Activated naive CD8-positive, alpha-beta T cell treated with anti-CD3 and anti-CD28 coated beads, Interleukin-2, amount 50 U/mL, for 24 hours (primary cell): ENCODE results near the gene EIF3K.
"Not testable (repeated sequence)": the region's sequence is repeated elsewhere in the genome, so short reads cannot be mapped to it uniquely, and the experiment has no call there.

Experiments used
- ATAC-seq: fragments of 150-1000 bp; cut with Tn5 transposase; one replicate; pipeline ENCODE4 v1.10.0; 2021
- DNase-seq: peaks from one replicate; pipeline ENCODE4 v3.0.0; 2021
- H3K27ac Mint-ChIP-seq: one replicate; pipeline ENCODE4 v1.8.0; 2021; ENCODE audit warnings: mild to moderate bottlenecking, mixed read lengths
- H3K27me3 Mint-ChIP-seq: one replicate; pipeline ENCODE4 v1.8.0; 2021; ENCODE audit warnings: mixed read lengths
- H3K36me3 Mint-ChIP-seq: one replicate; pipeline ENCODE4 v1.8.0; 2021; ENCODE audit warnings: low read depth, mixed read lengths
- H3K4me1 Mint-ChIP-seq: one replicate; pipeline ENCODE4 v1.8.0; 2021; ENCODE audit warnings: mixed read lengths
- H3K4me3 Mint-ChIP-seq: one replicate; pipeline ENCODE4 v1.8.0; 2021; ENCODE audit warnings: mild to moderate bottlenecking, moderate library complexity, mixed read lengths
- H3K9me3 Mint-ChIP-seq: one replicate; pipeline ENCODE4 v1.8.0; 2021; ENCODE audit warnings: mixed read lengths

Gene EIF3K

GRCh38 chr19:38602856-38603255 lies 16.1 kb upstream of the EIF3K start:
- not testable (repeated sequence) for H3K9me3 Mint-ChIP-seq, DNase-seq, H3K27ac Mint-ChIP-seq, H3K4me3 Mint-ChIP-seq, H3K27me3 Mint-ChIP-seq, H3K4me1 Mint-ChIP-seq, ATAC-seq
- H3K36me3 Mint-ChIP-seq, result peaks cover 17% of the 10 kb centered on the region

- no peak overlapping the region for H3K4me3 Mint-ChIP-seq
- no peaks in the 10 kb centered on the region for H3K4me1 Mint-ChIP-seq
- no peak for DNase-seq
- no peak overlapping the region for H3K27ac Mint-ChIP-seq
- no peaks in the 10 kb centered on the region for H3K9me3 Mint-ChIP-seq
- H3K36me3 Mint-ChIP-seq, result peaks cover 22% of the 10 kb centered on the region
- ATAC-seq, result no peak
- H3K27me3 Mint-ChIP-seq, result no peaks in the 10 kb centered on the region
These were observed 12.9 kb upstream of the EIF3K start for GRCh38 chr19:38606131-38606530.

- Mint-ChIP-seq H3K27me3 (peaks cover 2% of the 10 kb centered on the region), H3K4me1 (peaks cover 35% of the 10 kb centered on the region), H3K36me3 (peaks cover 31% of the 10 kb centered on the region), H3K27ac (no peak overlapping the region), H3K4me3 (no peak overlapping the region), H3K9me3 (no peaks in the 10 kb centered on the region)
- no peak for DNase-seq
- ATAC-seq, result no peak
These were observed 4.7 kb upstream of the EIF3K start for GRCh38 chr19:38614289-38614688.

GRCh38 chr19:38615007-38615581 lies 3.9 kb upstream of the EIF3K start:
- Mint-ChIP-seq H3K4me1 (peaks cover 42% of the 10 kb centered on the region), H3K27ac (peak overlapping the region; percentile 61), H3K9me3 (no peaks in the 10 kb centered on the region), H3K36me3 (peaks cover 29% of the 10 kb centered on the region), H3K27me3 (peaks cover 2% of the 10 kb centered on the region), H3K4me3 (peak overlapping the region; percentile 60)
- ATAC-seq, result no peak
- DNase-seq, result no peak

- H3K4me1 Mint-ChIP-seq, result peaks cover 47% of the 10 kb centered on the region
- H3K36me3 Mint-ChIP-seq, result peaks cover 26% of the 10 kb centered on the region
- no peaks in the 10 kb centered on the region for H3K9me3 Mint-ChIP-seq
- H3K27me3 Mint-ChIP-seq, result peaks cover 2% of the 10 kb centered on the region
- DNase-seq (no peak), ATAC-seq (no peak)
- H3K4me3 Mint-ChIP-seq, result peak overlapping the region; percentile 100
- peak overlapping the region; percentile 100 for H3K27ac Mint-ChIP-seq
These were observed 2.7 kb upstream of the EIF3K start for GRCh38 chr19:38616265-38616664.

- Mint-ChIP-seq H3K27me3 (peaks cover 2% of the 10 kb centered on the region), H3K4me3 (peak overlapping the region; percentile 100), H3K36me3 (peaks cover 33% of the 10 kb centered on the region), H3K4me1 (peaks cover 51% of the 10 kb centered on the region), H3K27ac (peak overlapping the region; percentile 100), H3K9me3 (no peaks in the 10 kb centered on the region)
- peak; percentile 30 for DNase-seq
- no peak for ATAC-seq
These were observed 1.7 kb upstream of the EIF3K start for GRCh38 chr19:38617283-38617763.

GRCh38 chr19:38617764-38618589 lies 1.0 kb upstream of the EIF3K start, which contains the start of gene MAP4K1:
MAP4K1 (minus strand) TSS chr19:38617953; CDS start chr19:38617895, 58 bp downstream.
- H3K27me3 Mint-ChIP-seq, result peaks cover 2% of the 10 kb centered on the region
- peak within 1 kb of the TSS; percentile 100 for H3K27ac Mint-ChIP-seq

GRCh38 chr19:38619361-38620174 lies 580 bp downstream of the EIF3K start:
- Mint-ChIP-seq H3K27me3 (peaks cover 2% of the 10 kb centered on the region), H3K4me3 (peak overlapping the region; percentile 100), H3K9me3 (no peaks in the 10 kb centered on the region), H3K27ac (peak overlapping the region; percentile 100), H3K36me3 (peaks cover 39% of the 10 kb centered on the region), H3K4me1 (peaks cover 47% of the 10 kb centered on the region)
- DNase-seq (no peak), ATAC-seq (peak; percentile 2)

More at GRCh38 chr19:38617764-38618589, 1.0 kb upstream of the EIF3K start, which contains the start of gene MAP4K1:
- Mint-ChIP-seq H3K36me3 (peaks cover 33% of the 10 kb centered on the region), H3K9me3 (no peaks in the 10 kb centered on the region), H3K4me1 (peaks cover 51% of the 10 kb centered on the region), H3K4me3 (peak within 1 kb of the TSS; percentile 100)
- DNase-seq, result peak; percentile 79
- ATAC-seq, result peak; percentile 77

- H3K27ac Mint-ChIP-seq, result no peak overlapping the region
- DNase-seq, result no peak
- no peaks in the 10 kb centered on the region for H3K9me3 Mint-ChIP-seq
- H3K27me3 Mint-ChIP-seq, result no peaks in the 10 kb centered on the region
- ATAC-seq, result no peak
- peaks cover 13% of the 10 kb centered on the region for H3K4me1 Mint-ChIP-seq
- H3K4me3 Mint-ChIP-seq, result no peak overlapping the region
- peaks cover 46% of the 10 kb centered on the region for H3K36me3 Mint-ChIP-seq
These were observed 5.8 kb downstream of the EIF3K start for GRCh38 chr19:38624822-38625221.

- no peaks in the 10 kb centered on the region for H3K27me3 Mint-ChIP-seq
- ATAC-seq, result no peak
- H3K4me1 Mint-ChIP-seq, result peaks cover 6% of the 10 kb centered on the region
- no peak overlapping the region for H3K4me3 Mint-ChIP-seq
- no peaks in the 10 kb centered on the region for H3K9me3 Mint-ChIP-seq
- DNase-seq, result no peak
- peaks cover 47% of the 10 kb centered on the region for H3K36me3 Mint-ChIP-seq
- peak overlapping the region; percentile 29 for H3K27ac Mint-ChIP-seq
These were observed 7.4 kb downstream of the EIF3K start for GRCh38 chr19:38626401-38626800.

GRCh38 chr19:38629568-38629967 lies 10.6 kb downstream of the EIF3K start:
- peaks cover 8% of the 10 kb centered on the region for H3K4me1 Mint-ChIP-seq
- no peak for DNase-seq
- H3K27ac Mint-ChIP-seq, result no peak overlapping the region
- H3K36me3 Mint-ChIP-seq, result peaks cover 42% of the 10 kb centered on the region
- ATAC-seq, result no peak
- H3K4me3 Mint-ChIP-seq, result no peak overlapping the region
- no peaks in the 10 kb centered on the region for H3K9me3 Mint-ChIP-seq
- H3K27me3 Mint-ChIP-seq, result no peaks in the 10 kb centered on the region

- H3K4me3 Mint-ChIP-seq, DNase-seq, H3K9me3 Mint-ChIP-seq, H3K27ac Mint-ChIP-seq, ATAC-seq, H3K27me3 Mint-ChIP-seq: not testable (repeated sequence)
- peaks cover 45% of the 10 kb centered on the region for H3K36me3 Mint-ChIP-seq
- H3K4me1 Mint-ChIP-seq, result peaks cover 25% of the 10 kb centered on the region
These were observed 12.3 kb downstream of the EIF3K start for GRCh38 chr19:38631301-38631700.

- H3K9me3 Mint-ChIP-seq, H3K4me3 Mint-ChIP-seq, ATAC-seq, H3K27ac Mint-ChIP-seq, DNase-seq, H3K27me3 Mint-ChIP-seq: not testable (repeated sequence)
- Mint-ChIP-seq H3K4me1 (peaks cover 31% of the 10 kb centered on the region), H3K36me3 (peaks cover 43% of the 10 kb centered on the region)
These were observed 13.0 kb downstream of the EIF3K start for GRCh38 chr19:38631811-38632475.
